T-helper 9 cell (primary cell): ENCODE results near the gene PSEN2.
"Not testable (repeated sequence)": the region's sequence is repeated elsewhere in the genome, so short reads cannot be mapped to it uniquely, and the experiment has no call there.

Experiments
- DNase-seq: peaks from one replicate; pipeline ENCODE4 v3.0.0-alpha.2; 2020
- total RNA-seq, 2 donors: gene quantifications; one replicate each; lab custom pipeline; 2026; lab: John Stamatoyannopoulos, UW

Gene PSEN2
- 0.77 to 1.2 reads per million in 2 donors for total RNA-seq

GRCh38 chr1:226870401-226871279 lies at the start of gene PSEN2:
PSEN2 (plus strand) TSS chr1:226870616; CDS start chr1:226881908, 11,292 bp downstream.
- DNase-seq = peak; percentile 42

DNA sequence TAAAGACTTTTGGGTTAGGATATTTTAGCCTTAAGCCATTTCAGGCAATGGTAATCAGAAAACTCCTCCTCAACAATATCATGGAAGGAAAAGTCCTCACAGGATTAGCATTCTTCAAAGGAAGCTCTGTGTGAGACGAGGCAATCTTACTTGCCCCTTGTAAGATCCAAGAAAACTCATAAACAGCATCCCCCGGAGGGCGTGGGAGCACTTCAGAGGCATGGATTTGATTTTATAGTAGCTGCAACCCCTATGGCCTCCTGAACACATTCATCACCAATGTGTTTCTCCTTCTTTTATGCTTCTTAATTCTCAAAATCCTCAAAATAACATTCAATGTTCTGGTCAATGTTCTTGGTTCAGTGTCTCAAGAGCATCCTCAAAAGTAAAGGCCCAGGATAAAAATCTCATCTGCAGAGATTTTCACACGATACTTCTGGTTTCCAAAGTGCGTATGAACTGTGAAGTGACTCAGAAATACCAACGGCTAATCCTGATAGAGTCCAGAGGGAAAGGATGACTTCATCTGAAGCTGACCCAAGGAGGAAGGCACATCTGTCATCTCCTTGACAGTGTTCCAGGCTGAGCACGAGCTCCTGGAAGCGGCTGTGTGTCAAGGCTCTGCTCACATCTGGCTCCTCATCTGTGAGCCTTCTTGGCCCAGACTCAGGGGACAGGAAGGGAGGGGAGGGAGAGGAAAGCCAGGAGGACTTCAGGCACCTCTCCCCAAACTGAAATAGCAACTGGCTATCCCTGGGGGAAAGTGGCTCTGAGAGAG lies 49.3 kb upstream of the PSEN2 start:
- DNase-seq = no peak

- DNase-seq = no peak
Observed at GRCh38 chr1:226821719-226822085, 48.7 kb upstream of the PSEN2 start.

- no peak for DNase-seq
Observed at GRCh38 chr1:226823643-226824042, 46.8 kb upstream of the PSEN2 start.

DNA sequence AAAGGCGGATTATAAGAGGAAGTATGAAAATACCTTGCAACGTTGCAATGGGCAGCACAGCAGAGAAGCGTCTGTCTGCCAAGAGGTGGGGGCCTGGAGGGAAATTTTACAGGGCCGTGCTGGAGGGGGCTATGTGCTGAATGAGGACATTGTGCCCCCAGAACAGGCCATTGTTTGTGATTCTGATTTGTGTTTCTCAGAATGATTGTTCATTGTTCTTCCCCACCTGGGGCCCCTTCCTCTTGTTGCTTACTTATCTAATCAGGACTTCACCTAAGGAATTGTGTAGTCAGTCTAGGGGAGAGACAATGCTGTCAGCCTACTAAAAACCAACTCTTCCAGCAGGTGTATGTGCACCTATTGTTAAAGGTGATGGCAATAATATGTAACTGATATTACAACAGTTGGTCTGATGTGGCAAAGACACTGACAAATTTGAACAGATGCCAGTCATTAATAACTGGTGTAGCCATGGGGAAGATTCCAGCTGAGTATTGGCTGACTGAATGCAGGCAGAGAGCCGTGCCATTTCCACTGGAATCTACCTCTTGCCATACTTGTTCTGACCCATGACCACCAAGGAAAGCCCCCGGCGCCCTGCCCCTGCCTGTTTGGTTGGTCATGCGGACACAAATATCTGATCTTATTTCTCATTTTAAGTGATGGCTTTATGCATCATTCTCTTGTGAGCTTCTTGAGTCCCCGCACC lies 45.2 kb upstream of the PSEN2 start:
- DNase-seq = no peak

DNA sequence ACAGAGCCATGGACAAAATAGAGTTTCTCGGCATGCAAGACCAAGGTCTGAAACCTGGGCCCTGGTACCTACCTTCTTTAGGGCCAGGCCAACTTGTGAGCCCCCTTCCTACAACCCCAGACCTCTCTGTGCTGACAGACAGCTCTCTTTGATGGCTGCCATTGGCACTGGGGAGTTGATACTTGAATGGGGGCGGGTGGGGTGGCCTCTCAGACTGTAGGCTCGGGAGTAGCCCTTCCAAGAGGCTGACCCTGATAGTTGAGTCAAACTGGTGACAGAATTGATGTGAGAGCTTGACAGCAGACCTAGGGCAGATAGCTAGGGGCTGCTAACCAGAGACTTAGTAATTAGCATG lies 44.7 kb upstream of the PSEN2 start:
- DNase-seq = no peak

DNA sequence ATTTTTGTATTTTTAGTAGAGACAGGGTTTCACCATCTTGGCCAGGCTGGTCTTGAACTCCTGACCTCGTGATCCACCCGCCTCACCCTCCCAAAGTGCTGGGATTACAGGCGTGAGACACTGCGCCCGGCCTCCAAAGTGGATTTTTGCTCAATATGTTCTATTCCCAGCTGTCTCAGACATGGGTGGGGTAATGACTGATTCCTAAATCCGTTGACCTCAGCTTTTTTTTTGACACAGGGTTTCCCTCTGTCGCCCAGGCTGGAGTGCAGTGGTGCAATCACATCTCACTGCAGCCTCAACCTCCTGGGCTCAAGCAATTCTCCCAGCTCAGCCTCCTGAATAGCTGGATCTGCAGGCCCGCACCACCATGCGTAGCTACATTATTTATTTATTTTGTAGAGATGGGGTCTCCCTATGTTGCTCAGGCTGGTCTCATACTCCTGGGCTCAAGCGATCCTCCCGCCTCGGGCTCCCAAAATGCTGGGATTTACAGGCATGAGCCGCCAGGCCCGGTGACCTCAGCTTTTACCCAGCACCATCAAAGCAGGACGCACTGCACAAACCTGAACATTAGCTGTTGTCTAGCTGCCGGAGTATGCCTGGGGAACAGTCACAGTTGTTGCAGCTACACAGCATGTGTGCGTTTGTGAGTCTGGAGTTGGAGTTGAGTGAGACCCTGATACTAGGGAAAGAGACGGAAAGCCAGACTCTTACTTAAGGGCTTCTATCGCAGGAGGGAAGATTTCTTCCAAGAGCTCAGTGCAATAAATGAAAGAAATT lies 43.7 kb upstream of the PSEN2 start:
- no peak for DNase-seq

DNA sequence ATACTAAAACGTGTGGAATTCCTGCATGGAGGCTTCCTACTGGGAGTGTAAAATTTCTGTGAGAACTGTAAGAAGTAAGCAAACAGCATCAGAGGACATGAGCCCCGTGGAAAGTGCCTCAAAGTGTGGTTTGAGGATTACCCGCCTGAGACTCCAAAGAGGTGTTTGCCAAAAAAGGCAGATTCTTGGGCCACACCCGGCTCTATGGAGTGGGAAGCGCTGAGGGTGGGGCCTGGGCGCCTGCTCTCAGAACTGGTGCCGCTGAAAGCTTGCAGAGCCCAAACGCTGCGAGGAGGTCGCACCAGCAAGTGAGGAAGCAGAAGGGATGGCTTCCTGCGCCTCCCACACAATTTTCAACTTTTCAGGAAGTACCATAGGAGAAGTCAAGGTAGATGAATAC lies 43.0 kb upstream of the PSEN2 start:
- no peak for DNase-seq

DNA sequence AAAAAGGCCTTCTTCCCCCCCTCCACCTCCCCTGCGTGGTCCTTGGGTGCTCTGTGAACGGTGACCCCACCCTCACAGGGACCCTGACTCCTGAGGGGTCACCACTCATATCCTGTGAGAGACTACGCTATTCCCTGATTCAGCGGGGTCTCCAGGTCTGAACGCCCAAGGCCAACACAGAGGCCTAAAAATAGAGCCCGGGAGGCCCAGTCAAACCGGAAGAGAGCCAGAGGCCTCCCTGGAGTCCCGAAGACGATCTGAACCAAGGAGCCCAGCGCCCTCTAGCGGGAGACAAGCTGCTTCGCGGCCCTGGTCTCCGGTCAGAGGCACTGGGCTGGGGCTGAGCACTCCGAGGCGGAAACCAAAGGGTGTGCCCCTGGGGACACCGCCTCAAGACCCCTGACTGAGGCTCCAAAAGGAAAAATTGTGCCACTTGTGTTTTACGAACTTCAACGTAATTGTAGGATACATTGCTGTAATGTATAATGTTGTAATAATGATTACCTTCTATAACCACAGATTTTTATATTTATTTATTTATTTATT lies 42.4 kb upstream of the PSEN2 start:
- DNase-seq = peak; percentile 98

DNA sequence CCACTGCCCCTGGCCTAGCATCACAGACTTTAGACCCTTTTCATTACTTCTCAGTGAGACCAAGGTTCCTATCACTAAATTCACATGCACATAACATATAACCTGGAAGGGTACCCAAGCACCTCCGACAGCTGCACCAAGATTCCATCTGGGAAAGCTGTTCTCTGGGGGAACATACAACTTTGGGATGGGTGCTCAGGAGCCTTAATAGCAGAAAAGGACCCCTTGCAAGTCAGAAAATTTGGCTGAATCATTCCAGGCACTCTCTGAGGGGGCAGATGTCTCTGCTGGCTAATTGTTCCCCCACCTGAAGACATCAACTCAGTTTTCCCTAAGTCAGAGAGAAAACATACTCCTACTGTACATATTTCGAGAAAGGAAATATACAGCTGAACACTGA lies 41.3 kb upstream of the PSEN2 start:
- DNase-seq = no peak

- no peak for DNase-seq
Observed at GRCh38 chr1:226831953-226832352, 38.5 kb upstream of the PSEN2 start.

GRCh38 chr1:226832613-226833012 lies 37.8 kb upstream of the PSEN2 start:
- no peak for DNase-seq

DNA sequence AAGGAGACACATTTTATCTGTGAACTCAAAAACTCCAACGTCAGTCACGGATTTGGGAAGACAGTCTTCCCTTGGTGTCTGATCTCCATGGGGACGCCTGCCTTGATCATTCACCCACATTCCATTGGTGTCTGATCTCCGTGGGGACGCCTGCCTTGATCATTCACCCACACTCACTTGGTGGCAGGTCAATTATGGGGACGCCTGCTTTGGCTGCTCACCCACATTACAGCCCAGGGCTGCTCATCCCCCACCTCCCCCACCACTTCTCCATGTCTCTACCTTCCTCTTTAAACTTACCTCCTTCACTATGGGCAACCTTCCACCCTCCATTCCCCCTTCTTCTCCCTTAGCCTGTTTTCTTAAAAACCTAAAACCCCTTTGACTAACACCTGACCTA lies 36.2 kb upstream of the PSEN2 start:
- DNase-seq = not testable (repeated sequence)

- DNase-seq = not testable (repeated sequence)
Observed at GRCh38 chr1:226835396-226835795, 35.0 kb upstream of the PSEN2 start.

- not testable (repeated sequence) for DNase-seq
Observed at GRCh38 chr1:226837966-226838365, 32.5 kb upstream of the PSEN2 start.

GRCh38 chr1:226838456-226838855 lies 32.0 kb upstream of the PSEN2 start:
- no peak for DNase-seq

DNA sequence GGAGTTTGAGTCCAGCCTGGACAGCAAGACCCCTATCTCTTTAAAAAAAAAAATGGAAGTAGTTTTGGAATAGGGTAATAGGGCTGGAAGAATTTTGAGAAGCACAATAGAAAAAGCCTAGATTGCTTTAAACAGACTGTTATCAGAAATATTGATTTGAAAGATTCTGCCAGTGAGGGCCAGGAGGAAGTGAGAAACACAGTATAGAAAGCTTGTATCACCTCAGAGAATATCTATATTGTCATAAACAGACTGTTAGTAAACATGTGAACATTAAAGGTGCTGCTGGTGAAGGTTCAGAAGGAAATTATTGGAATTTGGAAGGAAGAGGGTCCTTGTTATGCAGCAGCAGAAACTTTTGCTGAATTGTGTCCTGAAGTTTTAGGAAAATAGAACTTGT lies 24.8 kb upstream of the PSEN2 start:
- DNase-seq = no peak

GRCh38 chr1:226846786-226847185 lies 23.6 kb upstream of the PSEN2 start:
- no peak for DNase-seq

GRCh38 chr1:226854548-226854947 lies 15.9 kb upstream of the PSEN2 start:
- DNase-seq = not testable (repeated sequence)

- no peak for DNase-seq
Observed at GRCh38 chr1:226862890-226863289, 7.5 kb upstream of the PSEN2 start.

GRCh38 chr1:226863446-226863845 lies 7.0 kb upstream of the PSEN2 start:
- DNase-seq = no peak

GRCh38 chr1:226864311-226864710 lies 6.1 kb upstream of the PSEN2 start:
- DNase-seq = no peak
